Germinal center (tissue), 1 donor: Measurements from ENCODE around the gene PFKFB1.
"Not testable (repeated sequence)": the region's sequence is repeated elsewhere in the genome, so short reads cannot be mapped to it uniquely, and the experiment has no call there.

ENCODE experiments used
- DNase-seq: peaks from one replicate; pipeline ENCODE4 v3.0.0; 2012; ENCODE audit warnings: mixed read lengths, low spot score

Gene PFKFB1

GRCh38 chrX:54992911-54993622, 921 bp downstream of the PFKFB1 start:
- DNase-seq = no peak

- DNase-seq = no peak
Measured at GRCh38 chrX:54991706-54992105, 2.3 kb downstream of the PFKFB1 start.

GRCh38 chrX:54983306-54983705, 10.7 kb downstream of the PFKFB1 start:
- DNase-seq = not testable (repeated sequence)

- DNase-seq = no peak
Measured at GRCh38 chrX:54980334-54980733, 13.7 kb downstream of the PFKFB1 start.

- DNase-seq = no peak
Measured at GRCh38 chrX:54979432-54979831, 14.6 kb downstream of the PFKFB1 start.

- DNase-seq = no peak
Measured at GRCh38 chrX:54978448-54978847, 15.5 kb downstream of the PFKFB1 start.

GRCh38 chrX:54977387-54977786, 16.6 kb downstream of the PFKFB1 start:
- DNase-seq = no peak

- no peak for DNase-seq
Measured at GRCh38 chrX:54964766-54965497, 29.1 kb downstream of the PFKFB1 start.

GRCh38 chrX:54961750-54962149, 32.2 kb downstream of the PFKFB1 start:
- no peak for DNase-seq

GRCh38 chrX:54950730-54951375, 43.1 kb downstream of the PFKFB1 start:
- DNase-seq = no peak

- no peak for DNase-seq
Measured at GRCh38 chrX:54945224-54945623, 48.8 kb downstream of the PFKFB1 start.

- DNase-seq = no peak
Measured at GRCh38 chrX:54944816-54945215, 49.2 kb downstream of the PFKFB1 start.

GRCh38 chrX:54937416-54937815, 56.6 kb downstream of the PFKFB1 start:
- no peak for DNase-seq

- no peak for DNase-seq
Measured at GRCh38 chrX:54935306-54935705, 58.7 kb downstream of the PFKFB1 start.

- no peak for DNase-seq
Measured at GRCh38 chrX:54934890-54935289, 59.1 kb downstream of the PFKFB1 start.

GRCh38 chrX:54934058-54934457, 59.9 kb downstream of the PFKFB1 start:
- DNase-seq = no peak

- no peak for DNase-seq
Measured at GRCh38 chrX:54933150-54933826, 60.7 kb downstream of the PFKFB1 start.

- no peak for DNase-seq
Measured at GRCh38 chrX:54931107-54931506, 62.9 kb downstream of the PFKFB1 start.

GRCh38 chrX:54930291-54931049, 63.5 kb downstream of the PFKFB1 start:
- DNase-seq = no peak

- no peak for DNase-seq
Measured at GRCh38 chrX:54928876-54929275, 65.1 kb downstream of the PFKFB1 start.

GRCh38 chrX:54926978-54927377, 67.0 kb downstream of the PFKFB1 start:
- DNase-seq = no peak

- no peak for DNase-seq
Measured at GRCh38 chrX:54923376-54923775, 70.6 kb downstream of the PFKFB1 start.
